Measurements from ENCODE around the gene ZNF512B.
A peak's percentile ranks its signal among the peaks of the same experiment; 100 is the strongest.

Gene ZNF512B

DNA sequence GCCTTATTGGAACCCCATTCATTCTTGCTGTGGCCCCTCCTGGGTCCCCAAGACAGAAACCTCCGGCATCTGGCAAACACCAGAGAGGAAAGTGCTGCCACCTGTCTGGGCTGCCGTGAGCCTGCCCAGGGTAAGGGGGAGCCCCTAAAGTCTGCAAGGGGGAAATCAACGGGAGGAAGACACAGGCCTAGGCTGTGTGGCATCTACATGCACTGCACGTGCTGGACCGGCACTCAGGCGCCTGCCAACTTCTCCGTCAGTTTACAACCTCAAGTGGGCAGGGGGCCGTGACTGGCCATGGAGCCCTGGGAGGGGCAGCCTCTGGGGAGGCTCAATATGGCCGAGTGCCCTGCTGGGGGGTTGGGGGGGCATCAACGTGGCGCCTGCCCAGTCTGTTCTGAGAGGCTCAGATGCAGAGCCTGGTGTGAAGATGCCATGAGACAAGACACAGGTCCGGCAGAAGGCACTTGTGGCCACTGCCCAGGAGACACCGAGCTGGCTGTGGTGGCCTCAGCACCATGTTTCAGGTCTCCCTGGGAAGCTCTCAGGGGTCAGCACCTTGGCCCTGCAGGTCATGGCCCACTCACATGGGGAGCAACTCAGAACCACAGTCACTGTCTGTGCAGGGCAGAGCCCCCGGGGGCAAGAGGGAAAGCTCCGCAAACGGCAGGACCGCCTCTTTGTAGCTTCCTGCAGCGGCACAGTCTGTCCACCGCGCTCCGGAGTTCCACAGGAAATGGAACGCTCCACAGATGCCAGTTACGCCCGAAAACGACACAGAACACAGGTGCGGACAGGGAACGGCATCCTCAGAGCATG is 21.9 kb downstream of the ZNF512B start:
- DNase-seq, result peak; percentile 34

DNA sequence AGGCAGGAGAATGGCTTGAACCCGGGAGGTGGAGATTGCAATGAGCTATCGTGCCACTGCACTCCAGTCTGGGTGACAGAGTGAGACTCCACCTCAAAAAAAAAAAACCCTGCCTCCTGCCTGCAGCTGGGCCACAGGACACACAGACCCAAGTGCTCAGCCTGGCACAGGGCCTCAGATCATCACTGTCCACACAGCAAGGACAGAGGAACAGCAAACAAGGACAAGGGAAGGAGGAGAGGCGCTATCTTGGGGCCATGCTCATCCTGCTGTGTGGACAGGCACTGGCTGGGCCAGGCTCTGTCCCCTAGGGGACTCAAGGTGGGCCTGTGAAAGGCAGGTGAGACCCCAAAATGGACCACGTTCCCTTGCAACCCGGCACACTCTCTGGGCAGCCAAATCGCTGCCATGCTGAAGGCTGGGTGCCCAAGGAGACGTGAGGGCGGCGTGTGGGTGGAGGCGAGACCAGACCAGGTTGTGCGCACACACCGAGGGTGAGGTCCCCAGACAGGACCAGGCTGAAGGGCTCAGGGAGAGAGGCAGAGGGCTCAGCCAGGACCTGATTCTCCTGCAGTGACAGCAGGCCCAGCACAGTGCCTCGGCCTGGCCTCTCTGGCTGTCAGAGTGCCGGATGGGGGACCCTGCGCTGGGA is 22.6 kb downstream of the ZNF512B start:
- DNase-seq, result no peak

DNA sequence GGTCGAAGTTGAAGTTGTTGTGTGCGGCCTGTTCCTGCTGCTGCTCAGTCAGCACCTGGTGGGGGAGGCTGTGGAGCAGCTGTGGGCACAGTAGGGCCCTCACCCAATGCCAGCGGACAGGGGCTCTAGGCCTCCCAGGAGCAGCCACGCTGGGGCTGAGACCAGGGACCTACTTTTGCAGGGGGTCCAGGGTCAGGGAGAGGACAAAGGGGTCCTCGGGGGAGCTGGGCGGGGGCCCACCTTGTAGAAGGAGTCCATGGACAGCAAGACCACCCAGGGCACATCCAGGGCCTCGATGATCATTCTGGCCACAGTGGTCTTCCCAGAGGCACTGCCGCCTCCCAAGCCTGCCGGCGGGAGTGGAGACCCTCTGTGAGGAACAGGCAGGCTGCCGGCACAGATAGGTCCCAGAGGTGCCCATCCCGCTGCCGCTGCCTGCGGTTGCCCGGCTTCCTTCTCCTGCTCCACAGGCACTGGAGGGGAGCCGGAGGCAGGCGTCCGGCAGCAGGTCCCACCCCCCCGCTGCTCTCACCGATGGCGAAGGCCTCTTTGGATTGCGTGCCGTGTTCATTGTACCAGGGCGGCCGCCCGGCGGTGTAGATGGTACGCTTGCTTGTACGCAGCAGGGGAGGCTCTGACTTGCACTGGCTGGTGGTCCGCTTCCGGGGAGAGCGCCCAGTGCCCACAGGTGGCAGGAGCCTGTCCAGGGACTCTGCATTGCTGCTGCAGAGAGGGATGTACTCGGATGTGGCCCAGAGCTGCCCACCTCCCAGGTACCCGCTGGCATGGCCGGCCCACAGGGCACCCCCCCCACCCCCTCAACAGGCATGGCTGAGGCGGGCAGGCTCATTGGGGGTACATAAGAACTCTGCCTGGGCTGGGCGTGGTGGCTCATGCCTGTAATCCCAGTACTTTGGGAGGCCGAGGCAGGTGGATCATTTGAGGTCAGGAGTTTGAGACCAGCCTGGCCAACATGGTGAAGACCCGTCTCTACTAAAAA is 23.5 kb downstream of the ZNF512B start:
- no peak for DNase-seq

DNA sequence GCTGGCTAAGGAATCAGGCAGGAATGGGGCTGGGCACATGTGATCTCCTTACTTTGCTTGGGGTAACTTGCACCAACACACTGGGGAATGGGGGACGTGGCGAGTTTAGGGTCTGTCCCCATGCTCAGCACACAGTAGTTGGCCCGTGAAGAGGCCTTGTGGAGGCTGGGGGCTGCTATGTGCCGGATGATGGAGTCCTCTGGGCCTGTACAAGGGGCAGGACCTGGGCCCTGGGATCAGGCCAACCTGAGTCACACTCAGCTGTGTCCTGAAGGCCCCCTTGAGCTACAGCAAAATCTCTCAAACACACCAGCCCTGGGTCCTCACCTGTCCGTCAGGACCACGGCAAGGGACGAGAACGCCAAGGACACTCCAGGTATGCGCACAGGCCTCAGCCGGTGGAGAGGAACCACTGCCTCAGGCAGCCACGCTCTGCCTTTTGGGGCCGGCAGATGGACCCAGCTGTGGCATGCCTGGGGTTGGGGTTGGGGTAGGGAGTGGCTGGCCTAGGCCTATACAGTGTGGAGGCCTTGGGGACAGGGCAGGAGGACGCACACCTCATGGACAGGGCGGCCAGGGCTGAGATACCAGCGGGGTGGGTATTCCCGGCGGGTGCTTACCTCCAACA is 24.6 kb downstream of the ZNF512B start:
- no peak for DNase-seq

DNA sequence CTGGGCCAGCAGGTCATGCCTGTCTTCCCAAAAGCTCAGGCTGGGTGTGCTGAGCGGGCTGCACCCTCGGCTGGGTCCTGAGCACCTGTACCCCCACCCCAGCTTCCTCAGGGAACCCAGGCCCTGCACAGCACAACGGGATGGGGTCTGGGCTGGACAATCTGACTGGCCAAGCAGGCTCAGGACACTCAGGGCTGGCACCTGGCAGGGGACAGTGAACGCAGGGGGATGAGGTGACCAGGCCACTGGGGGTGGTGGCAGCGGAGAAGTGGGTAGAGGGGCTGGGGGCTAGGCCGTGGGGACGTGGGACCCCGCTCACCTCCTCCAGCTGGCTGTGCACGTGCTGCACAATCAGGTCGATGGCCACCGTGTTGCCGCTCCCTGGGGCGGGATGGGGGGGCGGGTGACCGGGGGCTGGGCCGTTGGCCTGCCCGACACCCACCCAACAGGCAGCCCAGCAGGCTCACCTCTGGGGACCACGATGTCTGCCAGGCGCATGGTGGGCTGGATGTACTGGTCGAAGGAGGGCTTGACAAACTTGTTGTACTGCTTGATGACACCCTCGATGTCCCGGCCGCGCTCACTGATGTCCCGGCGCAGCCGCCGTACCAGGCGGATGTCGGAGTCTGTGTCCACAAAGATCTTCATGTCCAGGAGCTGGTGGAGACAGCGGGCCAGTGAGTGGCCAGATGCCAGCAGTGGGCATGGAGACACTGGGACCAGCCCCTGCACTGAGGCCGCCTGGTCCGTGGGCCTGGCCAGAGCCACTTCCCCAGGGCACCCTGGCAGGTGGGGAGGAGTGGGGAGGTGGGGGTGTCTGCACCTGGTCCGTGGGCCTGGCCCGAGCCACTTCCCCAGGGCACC is 25.4 kb downstream of the ZNF512B start:
- no peak for DNase-seq

DNA sequence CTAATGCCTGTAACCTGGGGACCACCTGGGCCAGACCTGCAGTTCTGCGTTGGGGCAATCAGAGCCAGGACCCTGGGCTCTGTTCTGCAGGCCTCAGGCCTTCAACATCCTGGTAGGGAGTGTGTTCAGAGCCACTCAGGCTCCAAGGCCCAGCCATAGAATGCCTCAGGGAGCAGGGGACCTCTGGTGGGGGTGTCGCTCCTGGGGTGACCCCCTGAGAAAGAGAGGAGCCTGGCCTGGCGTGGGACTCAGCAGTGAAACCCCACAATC is 26.0 kb downstream of the ZNF512B start:
- no peak for DNase-seq

DNA sequence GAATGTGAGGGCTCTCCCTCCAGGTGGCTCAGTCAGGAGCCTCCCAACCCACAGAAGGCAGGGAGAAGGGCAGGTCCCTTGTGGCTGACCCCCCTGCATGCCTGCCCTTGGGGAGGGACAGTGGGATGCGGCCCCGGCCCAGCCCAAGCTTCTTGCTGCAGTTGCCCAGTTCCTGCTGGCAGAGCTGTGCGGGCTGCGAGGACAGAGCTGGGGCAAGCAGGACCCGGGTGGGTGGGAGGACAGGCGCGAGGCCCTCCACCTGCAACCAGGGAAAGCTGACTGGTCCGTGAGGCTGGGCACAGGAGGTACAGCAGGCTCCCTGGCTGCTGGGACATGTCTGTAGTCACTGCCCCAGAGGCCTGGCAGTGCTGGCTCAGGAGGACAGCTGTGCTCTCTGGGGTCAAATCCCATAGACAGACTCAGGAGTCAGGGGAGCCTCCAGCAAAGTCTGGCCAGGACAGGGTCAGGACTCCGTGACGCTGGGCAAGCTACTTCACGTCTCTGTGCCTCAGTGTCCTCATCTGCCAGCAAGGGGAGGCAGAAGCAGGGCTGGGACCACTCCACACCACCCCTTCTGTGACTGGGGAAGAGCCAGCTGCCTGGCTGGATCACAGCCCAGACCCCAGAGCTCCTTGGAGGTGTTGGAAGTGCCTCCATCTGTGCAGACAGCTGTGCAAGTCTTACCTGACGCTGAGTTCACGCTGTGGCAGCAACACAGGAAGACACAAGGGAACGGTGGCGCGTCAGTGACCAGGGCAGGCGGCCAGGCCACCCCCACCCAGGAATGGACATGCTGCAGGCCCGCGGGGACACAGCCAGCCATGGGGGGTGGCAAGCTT is 26.5 kb downstream of the ZNF512B start:
- no peak for DNase-seq

DNA sequence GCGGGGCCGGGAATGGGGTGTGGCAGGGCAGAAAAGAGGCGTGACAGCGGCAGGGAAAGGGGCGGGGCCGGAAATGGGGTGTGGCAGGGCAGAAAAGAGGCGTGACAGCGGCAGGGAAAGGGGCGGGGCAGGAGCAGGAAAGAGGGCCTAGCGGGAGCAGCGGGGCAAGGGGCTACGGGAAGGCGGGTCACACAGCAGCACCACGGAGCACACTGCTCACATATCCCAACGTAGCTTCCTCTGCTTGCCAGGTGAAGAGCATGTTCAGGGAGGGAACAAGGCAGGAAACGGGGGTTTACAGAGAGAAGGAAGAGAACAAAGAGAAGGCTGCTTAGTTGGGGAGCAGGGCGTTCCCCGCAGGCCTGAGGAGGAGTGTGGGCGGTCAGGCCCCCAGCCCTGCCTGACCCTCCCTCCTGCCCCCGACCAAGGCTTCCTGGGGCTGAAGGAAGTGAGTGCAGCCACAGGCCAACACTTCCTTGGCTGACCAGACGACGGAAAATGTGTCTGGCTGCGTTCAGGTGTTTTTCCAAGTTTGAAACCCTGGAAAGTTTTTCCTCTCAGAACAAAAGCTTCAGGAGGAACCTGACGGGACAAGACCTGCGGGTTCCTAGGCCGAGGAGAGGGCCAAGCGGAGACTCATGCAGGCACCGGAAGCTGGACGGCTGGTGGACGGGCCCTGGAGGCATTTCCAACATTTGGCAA is 27.3 kb downstream of the ZNF512B start:
- DNase-seq, result no peak

DNA sequence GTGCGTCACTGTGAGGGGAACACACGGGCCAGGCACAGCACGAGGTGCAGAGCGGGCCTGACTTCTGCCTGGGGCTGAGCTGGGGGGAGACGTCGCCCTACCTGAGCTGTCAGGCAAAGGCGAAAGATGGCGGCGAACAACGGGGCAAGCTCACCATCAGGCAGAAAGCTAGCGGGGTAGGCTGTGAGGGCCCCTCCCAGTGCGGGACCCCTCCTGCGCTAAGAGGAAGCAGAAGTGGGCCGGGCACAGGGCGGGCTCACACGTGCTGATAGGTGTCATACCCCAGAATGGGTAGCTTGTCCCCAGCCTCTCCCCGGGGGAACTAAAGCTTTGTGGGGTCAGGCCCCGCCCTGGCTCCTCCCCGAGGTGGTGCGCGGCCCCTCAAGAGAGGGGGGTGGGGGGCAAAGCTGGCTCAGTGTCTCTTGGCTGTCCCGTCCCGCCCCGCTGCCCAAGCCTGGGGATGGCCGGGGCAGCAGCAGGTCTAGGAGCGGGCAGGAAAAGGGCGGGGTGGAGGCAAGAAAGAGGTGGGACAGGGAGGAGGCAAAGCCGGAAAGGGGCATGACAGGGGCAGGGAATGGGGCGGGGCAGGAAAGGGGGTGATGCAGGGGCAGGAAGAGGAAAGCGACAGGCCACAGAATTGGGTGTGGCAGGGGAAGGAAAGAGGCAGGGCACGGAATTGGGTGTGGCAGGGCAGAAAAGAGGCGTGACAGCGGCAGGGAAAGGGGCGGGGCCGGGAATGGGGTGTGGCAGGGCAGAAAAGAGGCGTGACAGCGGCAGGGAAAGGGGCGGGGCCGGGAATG is 28.2 kb downstream of the ZNF512B start:
- DNase-seq, result peak; percentile 85

DNA sequence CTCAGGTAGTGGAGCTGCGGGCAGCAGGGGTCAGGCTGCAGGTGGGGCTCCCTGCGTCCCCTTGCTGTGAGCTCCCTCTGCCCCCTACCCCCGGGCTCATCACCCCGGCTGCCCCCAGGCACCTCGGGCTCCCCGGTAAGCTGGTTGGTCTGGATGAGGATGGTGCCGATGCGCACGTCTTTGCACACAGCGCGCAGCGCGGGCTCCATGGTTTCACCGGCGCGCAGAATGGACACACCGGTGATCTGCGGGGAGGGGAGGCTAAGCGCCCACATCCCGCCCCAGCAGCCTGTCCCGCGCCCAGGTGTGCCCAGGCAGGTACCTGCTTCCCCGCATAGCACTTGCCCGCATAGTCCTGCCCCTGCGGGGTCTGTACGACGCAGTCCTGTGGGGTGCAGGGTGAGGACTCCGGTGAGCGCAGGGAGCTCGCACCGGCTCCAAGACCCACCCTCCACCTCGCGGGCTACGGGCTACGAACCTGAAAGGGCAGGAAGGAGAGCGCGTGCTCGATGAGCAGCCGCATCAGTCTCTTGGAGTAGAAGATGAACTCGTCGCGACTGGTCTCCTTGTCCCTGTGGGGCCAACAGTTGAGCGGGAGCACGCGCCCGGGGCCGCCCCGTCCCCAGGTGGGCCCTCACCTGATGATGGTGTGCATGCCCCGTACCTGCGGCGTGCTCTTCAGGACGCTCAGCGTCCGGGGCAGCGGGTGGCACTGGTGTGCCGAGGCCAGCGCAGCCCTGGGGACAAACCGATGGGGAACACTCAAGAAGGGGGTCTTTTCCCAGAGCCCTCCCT is 29.1 kb downstream of the ZNF512B start:
- no peak for DNase-seq

DNA sequence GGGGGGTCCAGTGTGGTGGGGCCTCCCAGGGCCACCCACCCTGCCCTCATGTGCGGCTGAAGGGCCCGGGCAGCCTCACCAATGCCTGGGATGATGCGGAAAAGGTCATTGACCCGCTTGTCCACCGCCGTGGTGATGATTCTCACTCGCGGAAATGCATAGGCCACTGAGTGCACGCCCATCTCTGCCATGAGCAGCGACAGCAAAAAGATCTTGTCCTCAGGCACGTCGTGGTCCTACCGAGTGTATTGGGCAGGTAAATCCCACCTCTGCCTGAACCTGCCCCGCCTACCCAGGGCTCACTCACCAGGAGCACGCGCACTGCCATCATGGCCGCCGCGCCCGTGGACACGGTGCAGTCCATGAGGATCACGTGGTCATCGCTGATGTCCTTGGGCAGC is 29.7 kb downstream of the ZNF512B start:
- DNase-seq, result no peak

DNA sequence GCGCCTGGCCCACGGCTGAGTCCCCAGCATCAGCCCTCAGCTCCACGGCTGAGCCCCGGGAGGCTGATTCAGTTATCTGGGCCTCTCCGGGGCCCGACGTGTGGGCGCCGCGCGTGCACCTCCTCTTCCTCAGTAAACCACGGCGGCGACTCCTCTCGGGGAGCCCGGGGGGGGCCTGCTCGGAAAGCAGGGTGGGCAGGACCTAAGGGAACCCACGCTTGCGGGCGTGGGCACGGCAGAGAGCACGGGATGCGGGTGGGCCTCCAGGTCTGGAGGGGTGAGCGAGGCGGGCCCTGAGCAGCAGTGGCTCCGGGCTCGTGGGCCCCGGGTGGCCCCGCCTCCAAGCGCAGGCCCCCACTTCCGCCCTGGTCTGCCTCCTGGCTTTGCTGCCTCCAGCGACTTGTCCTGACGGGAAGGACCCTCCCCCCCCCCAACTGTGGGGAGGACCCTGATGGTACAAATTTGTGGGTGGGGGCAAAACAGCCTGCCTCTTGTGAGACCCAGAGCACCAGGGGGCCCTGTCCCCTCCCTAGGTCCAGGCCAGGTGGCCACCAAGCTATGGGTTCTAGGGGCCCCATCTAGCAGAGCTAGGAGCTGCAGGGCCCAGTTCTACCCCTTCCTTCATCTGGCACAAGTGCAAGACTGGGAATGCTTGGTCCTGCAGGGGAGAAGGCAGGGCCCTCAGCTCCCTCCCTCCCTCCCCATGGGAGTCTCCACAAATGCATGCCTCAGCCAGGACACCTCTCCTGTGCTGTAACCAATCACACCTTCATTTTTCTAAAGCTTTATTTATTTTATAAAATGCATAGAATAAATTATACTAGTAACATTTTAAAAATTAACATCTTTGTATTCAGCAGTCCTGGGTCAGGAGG is 30.4 kb downstream of the ZNF512B start:
- no peak for DNase-seq

DNA sequence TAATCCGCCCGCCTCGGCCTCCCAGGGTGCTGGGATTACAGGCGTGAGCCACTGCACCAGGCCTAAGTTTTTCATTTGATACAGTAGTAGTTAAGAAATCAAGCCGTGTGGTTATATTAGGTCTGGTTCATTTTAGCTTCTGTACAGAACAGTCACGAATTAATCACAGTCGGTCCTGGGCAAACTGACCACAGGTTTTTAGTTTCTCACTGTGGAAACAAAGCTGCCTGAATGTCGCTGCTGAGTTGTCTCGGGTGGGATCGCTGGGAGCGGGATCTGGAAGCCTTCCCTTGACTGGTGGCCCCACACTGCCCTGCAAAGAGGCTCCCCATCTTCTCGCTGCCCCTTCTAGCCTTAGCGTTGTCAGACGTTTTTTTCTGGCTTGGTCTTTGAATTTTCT is 32.1 kb downstream of the ZNF512B start:
- no peak for DNase-seq

DNA sequence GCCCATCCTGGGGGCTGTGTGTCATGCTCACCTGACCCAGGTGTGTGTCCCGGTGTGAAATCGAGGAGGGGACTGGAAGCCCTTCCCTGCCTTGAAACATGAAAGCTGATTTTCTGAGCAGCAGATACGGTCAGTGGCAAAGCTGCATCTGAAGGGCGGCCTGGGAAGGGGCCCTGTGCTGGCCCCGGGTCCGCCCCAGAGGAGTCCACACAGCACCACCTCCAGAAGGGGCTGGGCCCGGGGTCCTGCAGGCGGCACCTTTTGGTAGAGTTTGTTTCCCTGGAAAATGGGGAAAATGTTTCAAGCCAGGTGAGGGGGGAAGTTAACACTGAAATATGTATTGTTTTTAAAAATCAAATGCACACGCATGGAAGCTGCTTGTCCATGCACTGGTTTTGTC is 34.3 kb downstream of the ZNF512B start:
- DNase-seq, result no peak

DNA sequence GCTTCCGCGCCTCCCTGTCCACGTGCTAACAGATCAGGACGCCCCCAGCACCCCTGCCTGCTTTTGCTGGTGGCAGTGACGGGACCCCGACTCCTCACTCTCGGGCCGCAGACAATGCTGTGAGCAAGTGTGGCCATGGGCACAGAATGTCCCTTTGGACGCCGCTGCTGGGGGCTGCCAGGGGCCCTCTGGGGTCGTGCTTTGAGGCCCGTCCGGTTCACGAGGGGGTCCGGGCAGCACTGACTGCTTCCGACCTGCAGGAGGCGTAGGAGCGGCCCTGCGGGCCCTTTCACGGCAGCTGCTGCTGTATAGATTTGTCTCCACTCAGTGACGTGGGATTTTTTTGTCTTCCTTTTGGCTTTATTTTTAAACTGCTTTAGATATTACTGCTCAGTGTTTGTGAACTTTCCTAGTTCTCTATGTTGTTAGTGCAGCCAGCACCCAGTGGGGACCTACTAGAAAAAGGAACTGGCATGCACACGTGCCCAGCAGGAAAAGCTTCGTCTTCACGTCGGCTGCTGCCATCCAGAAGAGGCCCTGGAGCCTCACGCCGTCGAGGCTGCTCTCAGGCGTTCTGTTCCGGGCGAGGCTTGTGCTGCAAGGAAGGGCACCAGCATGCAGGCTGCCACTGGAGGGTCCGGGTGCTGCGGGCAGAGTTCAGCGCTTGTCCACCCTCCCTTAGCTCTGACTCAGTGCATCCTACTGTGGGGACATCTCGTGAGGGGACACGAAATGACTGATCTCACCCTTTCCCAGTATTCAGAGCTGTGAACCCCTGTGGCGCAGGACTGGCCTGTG is 35.3 kb downstream of the ZNF512B start:
- no peak for DNase-seq

DNA sequence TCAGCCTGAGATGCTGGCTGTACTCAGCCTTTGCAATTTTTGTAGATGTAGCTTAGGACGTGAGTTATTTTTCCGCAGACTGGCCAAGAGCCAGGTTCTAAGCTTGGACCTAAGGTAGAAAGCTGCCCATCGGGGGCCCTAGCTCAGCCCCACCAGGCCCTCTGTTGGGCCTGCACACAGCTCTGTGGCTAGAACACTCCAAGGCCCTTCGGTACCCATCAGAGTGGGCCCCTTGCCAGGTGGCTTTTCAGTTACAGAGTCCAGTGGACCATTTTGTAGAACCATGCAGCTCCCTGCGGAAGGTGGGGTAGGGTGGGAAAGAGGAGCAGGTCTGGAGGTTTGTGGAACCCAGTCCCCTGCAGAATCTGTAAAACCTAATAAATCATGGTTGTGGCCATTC is 36.1 kb downstream of the ZNF512B start:
- DNase-seq, result no peak

DNA sequence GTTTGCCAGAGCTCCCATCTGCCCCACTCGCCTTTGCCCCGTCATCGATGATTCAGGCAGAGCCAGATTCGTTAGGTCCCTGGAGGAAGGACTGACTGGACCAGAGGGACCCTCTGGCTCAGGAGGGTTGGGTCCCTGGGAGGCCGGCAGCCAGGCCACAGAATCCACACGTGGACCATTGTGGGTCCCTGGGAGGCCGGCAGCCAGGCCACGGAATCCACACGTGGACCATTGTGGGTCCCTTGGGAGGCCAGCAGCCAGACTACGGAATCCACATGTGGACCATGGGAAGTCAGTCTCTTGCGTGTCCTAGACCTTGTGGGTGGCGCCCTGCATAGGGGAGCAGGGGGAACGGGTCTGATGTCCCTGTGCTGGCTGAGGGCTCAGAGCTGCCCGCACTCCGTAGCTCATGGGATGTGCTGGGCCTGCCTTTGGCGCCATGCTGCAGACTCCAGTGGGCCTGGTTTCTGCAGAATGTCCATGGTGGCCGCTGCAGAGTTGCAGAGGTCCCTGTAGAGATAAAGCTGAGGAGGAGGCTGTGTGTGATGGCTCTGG is 37.0 kb downstream of the ZNF512B start:
- DNase-seq, result no peak

Measured in CD4-positive, alpha-beta T cell treated with Interferon gamma for 1 hour (primary cell).